GM12878 (cell line): ENCODE results near the gene TNFAIP1.

Experiments used
- BRCA1 ChIP-seq: IDR thresholded peaks from 2 replicates; pipeline ENCODE4 v1.6.1; 2011; ENCODE audit warnings: low read depth, low read length, improper control_type of control experiment
- CEBPB ChIP-seq, 2 experiments: fragments of 150-350 bp in 1 of 2; IDR thresholded peaks; 2 replicates each; pipeline ENCODE4 v1.6.1; 2012 to 2014; ENCODE audit warnings: low read depth in 2 of 2, low read length in 2 of 2, borderline replicate concordance in 1 of 2, inconsistent platforms in 1 of 2
- EED ChIP-seq: sonication (generic); IDR thresholded peaks from 2 replicates; pipeline ENCODE4 v1.6.1; 2016; ENCODE audit warnings: antibody characterized with exemption, low read depth
- EGR1 ChIP-seq, 2 experiments: IDR thresholded peaks; 1 replicate in 1 of 2; 2 replicates in 1 of 2; pipeline ENCODE4 v1.6.1; 2011 to 2012; ENCODE audit warnings: low read depth in 2 of 2, low read length in 2 of 2, borderline replicate concordance in 1 of 2, mild to moderate bottlenecking in 1 of 2, moderate library complexity in 1 of 2
- ESRRA ChIP-seq: IDR thresholded peaks from 2 replicates; pipeline ENCODE4 v1.6.1; 2012; ENCODE audit warnings: mild to moderate bottlenecking, low read length, improper control_type of control experiment
- KLF5 ChIP-seq: fragments of 450-650 bp; IDR thresholded peaks from 2 replicates; pipeline ENCODE4 v1.6.1; 2014; ENCODE audit warnings: mild to moderate bottlenecking; ENCODE audit not compliant: partially characterized antibody
- NRF1 ChIP-seq: conservative IDR thresholded peaks from 2 replicates; pipeline ENCODE4 v1.6.1; 2011; ENCODE audit warnings: mild to moderate bottlenecking, low read depth, low read length, improper control_type of control experiment
- POLR2AphosphoS5 ChIP-seq: IDR thresholded peaks from 2 replicates; pipeline ENCODE4 v1.6.1; 2011; ENCODE audit warnings: mild to moderate bottlenecking, low read length, inconsistent platforms
- RCOR1 ChIP-seq: conservative IDR thresholded peaks from 2 replicates; pipeline ENCODE4 v1.6.1; 2012; ENCODE audit warnings: low read depth, low read length, improper control_type of control experiment
- SP1 ChIP-seq: IDR thresholded peaks from one replicate; pipeline ENCODE4 v1.6.1; 2011; ENCODE audit warnings: low read depth, low read length
- TCF3 ChIP-seq: IDR thresholded peaks from 2 replicates; pipeline ENCODE4 v1.6.1; 2012; ENCODE audit warnings: low read depth, mild to moderate bottlenecking, low read length, borderline replicate concordance; ENCODE audit not compliant: insufficient read depth
- TF ChIP-seq, protein P1 (sequence below), 3 experiments: IDR thresholded peaks in 2 of 3; conservative IDR thresholded peaks in 1 of 3; 2 replicates each; pipeline ENCODE4 v1.5.1; 2011; ENCODE audit warnings: low read depth in 3 of 3, low read length in 3 of 3, mild to moderate bottlenecking in 3 of 3, control low read depth in 2 of 3, moderate library complexity in 2 of 3, inconsistent platforms in 1 of 3, mixed read lengths in 1 of 3; ENCODE audit not compliant: control insufficient read depth in 2 of 3, insufficient read depth in 1 of 3; ENCODE audit errors: extremely low read depth in 1 of 3
- TF ChIP-seq, protein P2 (sequence below): fragments of 450-650 bp; IDR thresholded peaks from 2 replicates; pipeline ENCODE4 v1.6.1; 2014; ENCODE audit warnings: mild to moderate bottlenecking

DNA sequence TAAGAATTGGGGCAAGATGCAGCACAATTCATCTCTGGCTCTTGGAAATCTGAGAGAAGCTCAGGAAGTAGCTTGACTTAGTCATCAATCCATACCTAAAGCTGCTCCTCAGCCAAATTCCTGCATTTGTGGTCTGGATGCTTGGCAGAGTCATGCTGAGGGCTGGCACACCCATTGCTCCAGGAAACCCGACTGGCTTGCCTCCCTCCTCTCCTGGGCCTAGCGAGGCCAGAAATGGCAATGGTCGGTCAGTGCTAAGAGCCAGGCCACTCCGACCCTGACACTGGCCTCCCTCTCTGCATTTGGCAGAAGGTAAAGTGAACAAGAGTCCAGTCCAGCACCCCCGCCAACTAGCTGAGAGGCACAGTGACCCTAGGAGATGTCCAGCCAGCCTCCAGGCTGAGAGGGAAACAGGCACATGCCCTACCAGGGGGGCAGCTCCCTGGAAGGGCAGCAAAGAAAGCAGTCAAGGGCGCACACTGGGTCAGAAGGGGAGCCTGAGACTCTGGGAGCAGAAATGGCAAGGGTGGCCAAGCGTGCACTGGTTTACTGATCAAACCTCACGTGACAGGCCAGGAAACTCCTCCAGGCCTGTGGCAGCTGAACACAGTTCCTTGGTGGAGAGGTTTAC lies 11.8 kb downstream of the TNFAIP1 start:
- no peak for TF ChIP-seq RCOR1
- TF ChIP-seq, protein P1, sequence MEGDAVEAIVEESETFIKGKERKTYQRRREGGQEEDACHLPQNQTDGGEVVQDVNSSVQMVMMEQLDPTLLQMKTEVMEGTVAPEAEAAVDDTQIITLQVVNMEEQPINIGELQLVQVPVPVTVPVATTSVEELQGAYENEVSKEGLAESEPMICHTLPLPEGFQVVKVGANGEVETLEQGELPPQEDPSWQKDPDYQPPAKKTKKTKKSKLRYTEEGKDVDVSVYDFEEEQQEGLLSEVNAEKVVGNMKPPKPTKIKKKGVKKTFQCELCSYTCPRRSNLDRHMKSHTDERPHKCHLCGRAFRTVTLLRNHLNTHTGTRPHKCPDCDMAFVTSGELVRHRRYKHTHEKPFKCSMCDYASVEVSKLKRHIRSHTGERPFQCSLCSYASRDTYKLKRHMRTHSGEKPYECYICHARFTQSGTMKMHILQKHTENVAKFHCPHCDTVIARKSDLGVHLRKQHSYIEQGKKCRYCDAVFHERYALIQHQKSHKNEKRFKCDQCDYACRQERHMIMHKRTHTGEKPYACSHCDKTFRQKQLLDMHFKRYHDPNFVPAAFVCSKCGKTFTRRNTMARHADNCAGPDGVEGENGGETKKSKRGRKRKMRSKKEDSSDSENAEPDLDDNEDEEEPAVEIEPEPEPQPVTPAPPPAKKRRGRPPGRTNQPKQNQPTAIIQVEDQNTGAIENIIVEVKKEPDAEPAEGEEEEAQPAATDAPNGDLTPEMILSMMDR (IDR thresholded peaks at IDR 0.05 in 2 of 3, conservative IDR thresholded peaks at IDR 0.05 in 1 of 3; ENCODE audit: control insufficient read depth in 2 of 3, extremely low read depth in 1 of 3, insufficient read depth in 1 of 3, low read depth in 3 of 3, low read length in 3 of 3), result no peak
- TF ChIP-seq CEBPB (IDR thresholded peaks at IDR 0.05; ENCODE audit: borderline replicate concordance in 1 of 2, low read depth in 2 of 2, low read length in 2 of 2), result no peak
- TF ChIP-seq KLF5, result no peak
- TF ChIP-seq TCF3, result no peak
- no peak for TF ChIP-seq POLR2AphosphoS5
- no peak for TF ChIP-seq BRCA1
- TF ChIP-seq, protein P2, sequence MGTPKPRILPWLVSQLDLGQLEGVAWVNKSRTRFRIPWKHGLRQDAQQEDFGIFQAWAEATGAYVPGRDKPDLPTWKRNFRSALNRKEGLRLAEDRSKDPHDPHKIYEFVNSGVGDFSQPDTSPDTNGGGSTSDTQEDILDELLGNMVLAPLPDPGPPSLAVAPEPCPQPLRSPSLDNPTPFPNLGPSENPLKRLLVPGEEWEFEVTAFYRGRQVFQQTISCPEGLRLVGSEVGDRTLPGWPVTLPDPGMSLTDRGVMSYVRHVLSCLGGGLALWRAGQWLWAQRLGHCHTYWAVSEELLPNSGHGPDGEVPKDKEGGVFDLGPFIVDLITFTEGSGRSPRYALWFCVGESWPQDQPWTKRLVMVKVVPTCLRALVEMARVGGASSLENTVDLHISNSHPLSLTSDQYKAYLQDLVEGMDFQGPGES, result no peak
- no peak for TF ChIP-seq NRF1
- no peak for TF ChIP-seq ESRRA
- TF ChIP-seq EGR1 (IDR thresholded peaks at IDR 0.05; ENCODE audit: borderline replicate concordance in 1 of 2, low read depth in 2 of 2, low read length in 2 of 2), result no peak
- TF ChIP-seq SP1, result no peak
- no peak for TF ChIP-seq EED
